NCI-H1092 (cell line): ENCODE results near the gene GRIA4.
"Not testable (repeated sequence)": the region's sequence is repeated elsewhere in the genome, so short reads cannot be mapped to it uniquely, and the experiment has no call there.

Source experiments
- DNase-seq: peaks from one replicate; lab custom pipeline; 2025; lab: John Stamatoyannopoulos, UW

GRIA4 gene

DNA sequence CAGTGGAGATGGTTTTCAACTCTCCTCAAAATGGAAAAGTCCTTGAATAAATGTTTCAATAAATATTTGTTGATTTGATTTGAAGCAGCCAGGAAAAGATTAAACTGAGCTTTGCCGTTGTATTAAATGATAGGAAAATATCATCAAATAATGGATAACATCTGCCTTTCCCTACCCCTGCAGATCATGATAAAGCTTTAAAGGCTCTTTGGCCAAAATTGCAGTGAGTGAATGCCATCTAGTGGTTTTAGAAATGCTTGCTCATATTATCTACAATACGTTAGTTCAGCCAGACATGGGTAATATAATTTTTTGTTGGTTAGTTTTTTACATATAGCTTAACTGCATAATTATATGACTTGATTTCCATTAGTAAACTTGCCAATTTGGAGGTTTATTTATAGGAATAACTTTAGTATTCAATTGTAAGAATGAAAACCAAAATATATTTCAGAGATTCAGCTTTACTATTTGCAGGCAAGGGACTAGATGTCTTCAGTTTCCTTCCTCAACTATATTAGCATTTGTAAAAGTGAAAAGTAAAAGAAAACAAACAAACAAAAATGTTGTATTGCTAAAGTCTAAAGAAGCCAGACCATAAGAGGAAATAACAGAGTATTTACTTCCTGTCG, 253.0 kb downstream of the GRIA4 start:
- peak; percentile 49 for DNase-seq

DNA sequence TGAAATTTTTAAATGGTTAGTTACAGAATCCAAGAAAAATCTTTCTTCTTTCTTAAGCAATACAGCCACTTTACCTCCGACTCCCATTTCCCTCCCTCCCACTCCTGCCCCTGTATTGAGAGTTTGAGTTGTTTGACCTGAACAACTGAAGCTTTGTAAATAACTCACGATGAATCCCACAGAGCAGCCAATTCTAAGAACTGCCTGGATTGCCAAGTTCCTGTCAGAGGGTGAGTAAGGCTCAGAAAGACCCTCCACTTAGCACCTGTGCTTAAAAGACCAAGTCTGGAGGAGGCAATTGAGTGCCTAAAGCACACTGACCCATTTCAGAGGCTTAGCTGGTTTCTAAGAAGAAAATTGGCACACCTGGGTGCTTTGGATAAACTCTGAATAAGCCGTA, 253.7 kb downstream of the GRIA4 start:
- no peak for DNase-seq

DNA sequence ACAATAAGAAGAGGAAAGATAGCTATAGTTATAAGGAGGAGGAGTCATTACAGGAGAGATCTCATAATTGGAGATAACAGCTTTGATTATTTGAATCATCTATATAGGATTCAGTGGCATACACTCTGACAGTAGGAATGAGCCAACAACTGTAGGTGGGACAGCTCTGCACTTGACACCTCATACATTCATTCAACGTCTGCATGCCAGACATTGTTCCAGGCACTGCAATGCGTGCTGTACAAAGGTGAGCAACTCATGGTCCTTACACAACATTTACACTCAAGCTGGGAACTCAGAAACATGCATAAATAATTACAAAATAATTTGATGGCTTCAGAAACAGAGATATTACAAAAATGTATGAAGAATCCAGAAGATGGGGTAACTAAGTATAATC, 257.9 kb downstream of the GRIA4 start:
- DNase-seq: no peak

DNA sequence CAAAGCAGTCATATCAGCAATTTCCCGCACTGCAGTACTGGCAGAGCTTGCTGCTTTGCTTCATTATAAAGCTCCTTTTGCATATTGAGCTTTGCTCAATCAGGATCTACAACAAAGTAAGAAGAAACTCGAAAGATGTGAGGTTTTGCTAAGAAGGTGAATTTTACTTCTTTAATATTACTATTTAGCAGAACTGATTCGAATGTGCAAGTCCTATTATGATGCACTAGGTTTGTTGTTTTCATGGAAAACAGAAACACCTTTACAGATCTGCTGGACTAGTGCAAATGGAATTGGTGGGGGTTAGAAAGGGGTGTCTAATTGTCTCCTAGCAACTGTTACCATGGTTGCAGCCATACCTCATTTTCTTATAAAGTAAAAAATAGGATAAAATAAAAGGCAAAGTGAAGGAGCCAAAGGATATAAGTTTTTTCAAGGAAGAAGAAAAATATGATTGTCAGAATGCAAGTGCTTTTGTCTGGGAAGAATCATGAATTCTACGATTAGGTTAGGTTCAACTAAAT, 259.0 kb downstream of the GRIA4 start:
- no peak for DNase-seq

DNA sequence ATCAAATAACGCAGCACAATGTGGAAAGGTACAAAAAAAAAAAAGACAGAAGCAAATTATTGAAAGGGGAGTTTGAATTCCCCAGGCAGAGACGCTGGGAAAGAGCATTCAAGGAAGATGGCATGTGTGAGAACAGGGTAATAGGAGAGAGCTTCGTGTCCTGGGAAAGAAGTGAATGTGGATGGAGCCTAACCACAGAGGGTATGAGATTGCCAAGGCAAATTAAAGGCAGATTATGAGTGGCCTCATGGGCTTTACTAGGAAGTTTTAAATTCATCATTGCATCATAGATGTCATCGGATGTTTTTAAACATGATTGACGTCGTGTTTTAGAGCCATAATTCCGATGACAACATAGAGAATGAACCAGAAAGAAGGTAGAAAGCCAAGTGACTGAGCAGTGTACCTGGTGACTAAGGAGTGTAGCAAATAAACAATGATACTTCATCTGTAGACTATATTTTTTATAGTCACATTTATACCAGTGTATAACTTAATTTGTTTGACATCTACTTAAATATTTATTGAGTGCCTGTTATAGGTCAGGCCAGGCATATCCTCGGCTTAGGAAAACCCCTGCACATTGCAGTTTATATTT, 260.7 kb downstream of the GRIA4 start:
- no peak for DNase-seq

DNA sequence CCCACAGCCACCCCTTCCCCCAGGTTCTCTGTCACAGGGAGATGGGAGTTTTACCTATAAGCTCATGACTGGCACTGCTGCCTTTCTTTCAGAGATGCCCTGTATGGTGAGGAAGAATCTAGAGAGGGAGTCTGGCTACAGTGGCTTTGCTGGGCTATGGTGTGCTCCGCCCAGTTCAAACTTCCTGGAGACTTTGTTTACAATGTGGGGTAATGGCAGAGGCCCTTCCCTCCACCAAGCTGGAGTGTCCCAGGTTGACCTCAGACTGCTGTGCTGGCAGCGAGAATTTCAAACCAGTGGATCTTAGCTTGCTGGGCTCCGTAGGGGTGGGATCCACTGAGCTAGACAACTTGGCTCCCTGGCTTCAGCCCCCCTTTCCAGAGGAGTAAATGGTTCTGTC, 268.6 kb downstream of the GRIA4 start:
- DNase-seq: no peak

DNA sequence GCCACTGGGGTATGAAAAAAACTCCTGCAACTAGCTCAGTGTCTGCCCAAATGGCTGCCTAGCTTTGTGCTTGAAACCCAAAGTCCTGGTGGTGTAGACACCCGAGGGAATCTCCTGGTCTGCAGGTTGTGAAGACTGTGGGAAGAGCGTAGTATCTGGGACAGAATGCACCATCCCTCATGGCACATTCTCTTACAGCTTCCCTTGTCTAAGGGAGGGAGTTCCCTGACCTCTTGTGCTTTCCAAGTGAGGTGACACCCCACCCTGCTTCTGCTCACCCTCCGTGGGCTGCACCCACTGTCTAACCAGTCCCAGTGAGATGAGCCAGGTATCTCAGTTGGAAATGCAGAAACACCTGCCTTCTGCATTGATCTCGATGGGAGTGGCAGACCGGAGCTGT, 269.1 kb downstream of the GRIA4 start:
- DNase-seq: not testable (repeated sequence)

DNA sequence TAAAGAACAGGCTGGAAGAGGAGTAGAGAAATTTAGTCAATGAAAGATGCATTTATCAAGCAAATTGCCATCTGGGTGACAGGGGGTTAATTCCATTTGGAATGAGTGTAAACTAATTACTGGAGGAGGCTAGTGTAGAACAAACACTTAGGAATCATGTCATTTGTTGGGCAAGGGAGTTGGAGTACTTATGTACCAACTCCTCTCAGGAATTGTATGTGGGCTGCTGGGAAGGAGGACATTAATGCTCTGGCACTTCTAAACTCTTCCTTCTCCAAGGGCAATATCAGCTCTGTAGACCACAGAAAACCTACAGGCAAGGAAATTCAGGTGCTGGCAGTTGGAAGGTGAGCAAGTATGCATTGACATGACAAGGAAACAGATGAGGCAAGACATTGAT, 271.2 kb downstream of the GRIA4 start:
- DNase-seq: no peak

DNA sequence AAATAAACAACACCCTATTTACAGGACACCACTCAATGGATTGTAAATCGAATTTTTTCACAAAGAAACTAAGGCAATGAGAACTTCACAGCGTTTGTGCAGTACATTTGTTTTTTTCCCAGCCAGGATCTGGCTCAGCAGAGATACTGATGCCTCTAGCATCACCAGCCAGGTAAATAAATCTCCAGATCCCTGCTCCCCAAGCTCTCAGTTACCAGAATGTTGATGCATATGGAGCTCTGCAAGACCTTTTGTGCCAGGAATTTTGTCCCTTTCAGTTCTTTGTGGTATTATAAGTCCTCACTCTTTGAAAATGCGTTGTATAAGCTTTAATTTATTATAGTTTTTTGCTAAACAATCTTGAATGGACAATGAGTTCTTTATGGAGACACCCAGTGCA, 274.6 kb downstream of the GRIA4 start:
- DNase-seq: no peak

DNA sequence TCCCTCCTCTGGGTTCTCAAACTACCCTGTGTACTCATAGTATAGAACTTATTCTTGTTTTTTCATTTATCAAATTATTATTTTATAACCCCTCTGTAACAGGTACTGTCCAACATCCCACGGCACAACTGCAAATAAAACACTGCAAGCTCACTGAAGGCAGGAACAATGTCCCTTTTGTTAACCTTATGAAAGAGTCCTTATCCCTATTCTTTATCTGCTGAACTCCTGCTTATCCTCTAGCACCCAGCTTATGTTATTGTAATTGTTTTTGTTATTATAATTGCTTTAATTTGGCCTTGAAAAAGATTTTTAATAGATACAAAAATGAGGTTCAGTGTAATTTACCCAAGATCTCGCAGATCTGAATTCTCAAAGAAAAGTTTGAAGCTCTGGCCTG, 281.8 kb downstream of the GRIA4 start:
- DNase-seq: no peak

DNA sequence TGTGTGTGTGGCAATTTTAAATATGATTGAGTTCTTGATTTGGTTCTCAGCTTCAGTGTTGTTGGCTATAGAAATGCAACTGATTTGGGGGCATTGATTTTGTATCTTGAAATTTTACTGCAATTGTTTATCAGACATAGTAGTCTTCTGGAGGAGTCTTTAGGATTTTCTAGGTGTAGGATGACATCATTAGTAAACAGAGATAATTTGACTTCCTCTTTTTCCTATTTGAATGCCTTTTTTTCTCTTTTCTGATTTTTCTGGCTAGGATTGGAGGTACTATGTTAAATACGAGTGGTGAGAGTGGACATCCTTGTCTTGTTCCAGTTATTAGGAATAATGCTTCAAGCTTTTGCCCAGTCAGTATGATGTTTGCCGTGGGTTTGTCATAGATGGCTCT, 287.3 kb downstream of the GRIA4 start:
- no peak for DNase-seq

DNA sequence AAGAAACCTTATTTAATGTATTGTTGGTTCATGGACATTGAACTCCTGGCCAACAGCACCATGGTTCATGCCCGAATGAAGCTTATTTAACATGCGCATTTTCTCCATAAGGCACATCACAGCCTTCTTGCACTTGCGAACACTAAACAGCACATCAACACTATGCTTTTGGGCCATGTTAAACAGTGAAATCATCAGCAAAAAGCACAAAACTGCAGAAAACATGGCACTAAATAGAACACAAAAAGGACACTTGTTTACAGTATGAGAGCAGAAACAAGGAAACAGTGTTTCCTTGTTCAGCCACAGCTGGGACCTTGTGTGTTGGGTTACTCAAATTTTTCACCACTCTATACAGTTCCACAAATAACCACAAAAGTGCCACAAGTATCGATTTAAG, 289.9 kb downstream of the GRIA4 start:
- DNase-seq: no peak

DNA sequence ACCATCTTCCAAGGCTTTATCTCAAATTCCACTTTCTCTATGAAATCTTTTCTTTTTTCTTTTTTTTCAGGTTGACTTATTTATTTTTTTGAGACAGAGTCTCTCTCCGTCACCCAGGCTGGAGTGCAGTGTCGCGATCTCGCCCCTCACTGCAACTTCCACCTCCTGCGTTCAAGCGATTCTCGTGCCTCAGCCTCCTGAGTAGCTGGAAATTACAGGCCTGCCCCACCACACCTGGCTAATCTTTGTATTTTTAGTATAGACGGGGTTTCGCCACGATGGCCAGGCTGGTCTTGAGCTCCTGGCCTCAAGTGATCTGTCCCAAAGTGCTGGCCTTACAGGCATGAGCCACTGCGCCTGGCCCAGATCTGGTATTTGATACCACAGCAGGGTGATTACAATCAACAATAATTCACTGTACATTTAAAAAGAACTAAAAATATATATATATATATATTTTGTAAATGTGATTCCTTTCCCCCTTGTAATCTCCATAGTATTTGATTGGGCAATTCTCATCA, 290.7 kb downstream of the GRIA4 start:
- DNase-seq: no peak

DNA sequence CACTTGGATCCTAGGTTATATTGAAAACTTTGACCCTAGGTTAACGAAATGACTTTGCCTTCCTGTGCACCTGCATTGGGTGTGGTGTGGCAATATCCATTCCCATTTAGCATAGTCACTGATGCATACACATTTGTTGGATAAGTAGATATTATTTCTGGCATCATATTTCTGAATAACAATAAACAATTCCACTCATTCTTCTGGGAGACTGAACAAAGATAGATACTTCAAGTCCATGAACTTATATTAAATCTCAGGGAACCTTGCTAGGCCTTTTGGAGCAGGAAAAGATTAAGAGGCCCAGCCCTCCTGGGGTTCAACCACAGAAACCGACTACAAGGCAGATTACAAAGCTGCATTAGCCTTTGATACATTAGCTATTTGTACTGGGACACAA, 293.2 kb downstream of the GRIA4 start:
- no peak for DNase-seq

DNA sequence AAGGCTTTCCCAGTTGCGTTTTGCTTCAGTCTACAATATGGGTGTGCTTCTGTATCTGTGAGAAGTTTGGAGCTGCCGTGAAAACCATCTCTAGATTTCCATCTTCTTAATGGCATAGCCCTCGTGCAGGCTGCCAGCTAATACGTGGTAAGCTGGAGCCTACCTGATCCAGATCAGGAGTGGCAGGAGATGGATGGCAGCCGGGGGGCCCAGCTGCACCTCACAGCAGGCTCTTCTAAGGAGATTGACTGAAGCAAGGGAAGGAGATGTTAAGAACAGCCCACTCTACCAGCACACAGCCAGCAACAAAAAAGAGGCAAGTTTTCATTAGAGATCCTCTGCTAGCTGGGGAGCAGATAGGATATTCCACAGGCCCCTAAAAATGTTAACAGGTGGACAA, 296.6 kb downstream of the GRIA4 start:
- no peak for DNase-seq

DNA sequence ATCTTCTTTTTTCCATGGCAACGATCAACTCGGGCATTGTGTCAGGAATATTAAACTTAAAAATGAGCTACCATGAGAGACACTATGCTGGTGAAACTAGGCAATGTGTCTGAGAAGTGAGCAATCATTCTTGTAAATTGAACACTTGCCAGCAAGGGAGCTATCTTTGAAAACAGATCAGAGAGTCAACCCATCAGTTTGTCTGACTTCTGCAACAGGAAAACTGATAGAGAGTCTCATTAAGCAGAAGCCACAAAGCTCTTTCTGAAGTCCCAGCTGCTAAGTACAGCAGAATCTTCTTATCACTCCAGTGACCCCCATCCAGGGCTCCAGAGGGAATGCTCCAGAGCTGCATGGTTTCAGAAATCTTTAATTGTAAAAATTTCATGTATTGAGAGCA, 297.4 kb downstream of the GRIA4 start:
- DNase-seq: no peak

DNA sequence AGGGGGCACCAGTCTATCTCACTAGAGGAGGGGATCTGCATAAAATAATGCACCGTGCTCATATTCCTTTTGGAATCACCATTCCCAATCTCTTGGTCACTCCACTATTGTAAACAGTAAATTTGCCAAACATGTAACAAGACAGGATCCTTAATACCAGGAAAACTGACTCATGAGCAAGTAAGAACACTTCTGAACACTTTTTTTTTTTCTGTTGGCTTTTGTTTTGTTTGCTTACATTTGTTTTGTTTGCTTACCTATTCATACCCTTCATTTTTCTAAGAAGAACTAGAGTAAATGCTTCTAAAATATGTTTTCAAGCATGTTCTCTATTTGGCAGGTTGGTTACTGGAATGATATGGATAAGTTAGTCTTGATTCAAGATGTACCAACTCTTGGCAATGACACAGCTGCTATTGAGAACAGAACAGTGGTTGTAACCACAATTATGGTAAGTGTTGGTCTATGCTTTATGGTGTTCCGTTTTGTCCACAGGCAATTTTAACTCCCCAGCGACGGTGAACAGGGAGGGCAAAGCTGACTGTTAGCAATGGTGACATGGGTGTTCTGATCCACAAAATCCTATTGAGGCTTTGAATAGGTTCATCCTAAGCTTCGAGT, 300.3 kb downstream of the GRIA4 start:
- no peak for DNase-seq

DNA sequence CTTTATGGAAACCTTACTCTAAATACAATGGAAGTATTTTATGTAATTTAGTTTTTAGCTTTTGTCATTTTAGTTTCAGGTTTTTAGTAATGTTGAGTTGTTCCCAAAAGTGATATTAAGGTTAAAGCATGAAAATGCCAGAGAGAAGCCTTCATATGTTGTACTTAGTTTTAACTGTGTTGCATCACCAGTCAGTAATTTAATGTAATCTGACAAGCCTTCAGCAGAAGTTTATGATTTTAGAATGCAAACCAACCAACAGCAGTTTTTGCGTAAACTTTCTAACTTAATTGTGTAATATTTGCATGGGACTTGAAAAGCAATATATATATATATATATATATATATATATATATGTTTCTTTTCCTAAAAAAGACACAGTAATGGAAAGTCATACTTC, 301.6 kb downstream of the GRIA4 start:
- no peak for DNase-seq

DNA sequence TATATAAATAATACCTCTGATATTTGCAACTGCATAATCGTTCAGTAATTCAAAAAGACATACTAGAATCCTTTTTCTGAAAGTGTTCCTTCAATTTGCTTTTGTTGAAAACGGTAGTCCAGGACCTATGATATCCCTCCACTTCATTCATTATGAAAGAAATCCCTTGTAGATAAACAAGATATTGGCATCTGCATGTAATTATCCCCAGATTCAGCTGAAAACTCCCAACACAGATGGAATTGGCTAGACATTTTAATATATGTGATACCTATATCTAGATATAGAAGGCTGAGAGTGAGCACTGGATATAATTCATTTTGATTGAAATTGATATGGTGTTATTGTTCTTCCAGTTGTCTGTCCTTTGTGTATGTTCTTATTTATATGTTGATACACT, 302.8 kb downstream of the GRIA4 start:
- DNase-seq: no peak

DNA sequence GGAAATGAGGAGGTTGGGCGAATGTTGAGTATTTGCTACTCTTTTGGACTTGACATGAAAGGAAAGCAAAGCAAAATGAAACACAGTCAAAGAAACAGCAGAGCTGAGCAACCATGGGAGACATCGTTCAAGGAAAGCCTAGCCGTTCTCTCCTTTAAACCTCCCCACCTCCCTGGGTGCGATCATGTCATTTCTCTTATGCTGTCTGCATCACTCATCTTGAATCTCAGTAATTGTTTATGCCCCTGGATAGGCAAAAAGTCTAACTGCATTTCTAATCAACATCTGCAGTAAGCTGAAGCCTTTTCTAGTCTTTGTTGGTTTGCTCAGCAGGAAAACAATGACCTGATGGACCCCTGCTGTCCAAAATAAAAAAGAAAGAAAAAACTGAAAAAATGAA, 305.1 kb downstream of the GRIA4 start:
- DNase-seq: no peak

DNA sequence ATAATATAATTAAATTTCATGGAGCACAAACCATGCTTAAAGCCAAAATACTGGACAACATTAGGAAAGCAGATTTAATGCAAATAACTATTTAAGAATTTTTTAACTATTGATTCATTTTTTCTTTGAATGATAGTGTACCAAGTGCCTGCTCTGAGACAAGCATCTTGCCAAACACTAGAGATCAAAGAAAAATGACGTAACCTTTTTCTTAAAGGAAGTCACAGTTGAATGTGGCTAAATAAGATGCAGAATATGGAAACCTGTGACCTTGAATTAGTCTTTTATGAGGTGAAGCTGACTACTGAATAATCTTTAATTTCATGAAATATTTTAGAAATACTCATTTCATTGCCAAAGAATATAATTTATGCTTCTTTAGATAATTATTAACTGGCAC, 308.2 kb downstream of the GRIA4 start:
- no peak for DNase-seq

DNA sequence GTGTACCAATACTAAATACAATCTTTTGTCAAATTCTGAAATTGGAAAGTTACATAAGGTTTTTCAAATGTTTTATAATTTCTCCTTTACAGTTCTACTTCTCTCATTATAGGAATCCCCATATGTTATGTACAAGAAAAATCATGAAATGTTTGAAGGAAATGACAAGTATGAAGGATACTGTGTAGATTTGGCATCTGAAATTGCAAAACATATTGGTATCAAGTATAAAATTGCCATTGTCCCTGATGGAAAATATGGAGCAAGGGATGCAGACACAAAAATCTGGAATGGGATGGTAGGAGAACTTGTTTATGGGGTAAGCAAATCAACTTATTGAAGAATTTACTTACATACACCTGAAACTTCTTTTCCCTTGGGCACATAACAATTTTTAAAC, 308.7 kb downstream of the GRIA4 start:
- DNase-seq: no peak

DNA sequence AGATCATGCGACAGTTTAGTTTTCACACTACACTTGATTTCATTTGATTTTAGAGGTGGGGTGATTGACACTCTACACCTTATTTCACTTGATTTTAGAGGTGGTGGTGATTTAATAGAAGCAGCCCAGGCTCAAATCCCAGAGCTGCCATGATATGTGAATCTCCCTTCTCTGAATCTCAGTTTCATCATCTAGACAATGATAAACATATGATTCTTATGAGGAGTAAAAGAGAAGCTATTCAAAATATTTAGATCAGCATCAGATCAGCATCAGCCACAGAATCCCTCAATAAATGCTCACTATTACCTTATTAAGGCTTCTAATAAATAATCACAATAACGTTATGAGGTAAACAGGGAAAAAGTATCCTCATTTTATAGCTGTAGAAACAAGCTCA, 313.4 kb downstream of the GRIA4 start:
- DNase-seq: no peak

DNA sequence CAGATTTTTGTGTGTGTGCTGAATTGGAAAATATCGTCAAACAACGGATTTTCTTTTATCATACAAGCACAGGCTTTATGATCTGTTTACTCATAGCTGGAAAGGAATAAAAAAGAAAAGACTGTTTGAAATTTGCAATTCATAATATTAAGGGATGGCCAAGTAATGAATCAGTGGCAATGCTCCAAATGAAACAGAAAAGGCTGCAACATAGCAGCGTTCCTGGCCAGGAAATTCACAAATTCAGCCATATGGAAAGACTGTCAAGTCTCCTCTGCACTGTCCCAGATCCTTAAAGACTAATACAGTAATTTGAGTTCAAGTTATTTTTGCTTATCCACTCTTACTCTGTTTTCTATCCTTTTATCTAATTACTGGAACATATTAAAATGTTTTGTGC, 313.9 kb downstream of the GRIA4 start:
- DNase-seq: no peak
